B cell (primary cell): ENCODE data around the gene MORN4. TPM values are rescaled to one million over a fixed set of nuclear protein-coding genes. Genes with fewer than 3 reads are reported as not detected.
"Not testable (repeated sequence)": the region's sequence is repeated elsewhere in the genome, so short reads cannot be mapped to it uniquely, and the experiment has no call there.

Source experiments
- ATAC-seq: fragments of 200-7000 bp; cut with Tn5 transposase; one replicate; pipeline ENCODE4 v1.10.0; 2021; ENCODE audit warnings: low read depth, mild to moderate bottlenecking, moderate number of reproducible peaks, moderate library complexity
- CTCF ChIA-PET: fragments of 350-600 bp; sonication (Branson Sonifier 250); formaldehyde crosslinking; loops from one replicate; lab custom pipeline; 2021; ENCODE audit warnings: antibody characterized with exemption, inconsistent platforms; lab: Charles Lee
- POLR2A ChIA-PET: fragments of 350-600 bp; sonication (Branson Sonifier 250); formaldehyde crosslinking; loops from one replicate; lab custom pipeline; 2021; ENCODE audit warnings: antibody characterized with exemption; lab: Charles Lee
- DNase-seq: peaks from one replicate; pipeline ENCODE4 v3.0.0; 2013
- H2AFZ ChIP-seq: 2 replicates; pipeline ENCODE4 v1.6.1; 2012; ENCODE audit warnings: mild to moderate bottlenecking, low read depth, low read length; ENCODE audit not compliant: insufficient read depth, poor library complexity, severe bottlenecking
- H3K27ac ChIP-seq, 2 donors: 1 replicate in 1 of 2; 2 replicates in 1 of 2; pipeline ENCODE4 v1.5.1; 2012 to 2013; ENCODE audit warnings: low read length in 2 of 2, mild to moderate bottlenecking in 2 of 2, moderate library complexity in 1 of 2
- H3K27me3 ChIP-seq, 4 experiments: fragments of 200-600 bp in 1 of 4; sonication (generic) in 1 of 4; replicated peaks in 1 of 4; 1 replicate in 2 of 4; 2 replicates in 2 of 4; pipeline versions ENCODE4 v1.6.1 to v1.7.0; 2013 to 2016; ENCODE audit warnings: low read length in 3 of 4, mild to moderate bottlenecking in 2 of 4, mixed read lengths in 1 of 4, moderate library complexity in 1 of 4; ENCODE audit not compliant: insufficient read depth in 4 of 4, control insufficient read depth in 3 of 4; ENCODE audit errors: control extremely low read depth in 1 of 4
- H3K36me3 ChIP-seq, 2 experiments: replicated peaks in 1 of 2; 1 replicate in 1 of 2; 2 replicates in 1 of 2; pipeline versions ENCODE4 v1.6.1 to v1.7.1; 2013; ENCODE audit warnings: low read length in 1 of 2; ENCODE audit not compliant: insufficient read depth in 2 of 2, control insufficient read depth in 1 of 2; ENCODE audit errors: control extremely low read depth in 1 of 2, extremely low read depth in 1 of 2
- H3K4me1 ChIP-seq, 2 donors: fragments of 200-600 bp in 1 of 2; sonication (generic) in 1 of 2; 1 replicate in 1 of 2; 2 replicates in 1 of 2; pipeline versions ENCODE4 v1.5.1 to v1.6.1; 2013 to 2017; ENCODE audit warnings: low read length in 2 of 2; ENCODE audit not compliant: control insufficient read depth in 2 of 2, insufficient read depth in 2 of 2
- H3K4me2 ChIP-seq: replicated peaks from 2 replicates; pipeline ENCODE3; 2012; ENCODE audit warnings: mild to moderate bottlenecking, low read depth, low read length; ENCODE audit not compliant: poor library complexity, severe bottlenecking
- H3K4me3 ChIP-seq, 5 experiments: fragments of 200-600 bp in 1 of 5; sonication (generic) in 1 of 5; 1 replicate in 3 of 5; 2 replicates in 2 of 5; pipeline versions ENCODE4 v1.5.1 to v1.7.0; 2011 to 2016; ENCODE audit warnings: low read length in 4 of 5, mild to moderate bottlenecking in 4 of 5, low read depth in 2 of 5, control low read depth in 1 of 5, moderate library complexity in 1 of 5; ENCODE audit not compliant: insufficient read depth in 1 of 5; ENCODE audit errors: control extremely low read depth in 1 of 5, extremely low read depth in 1 of 5
- H3K79me2 ChIP-seq: fragments of 200-600 bp; sonication (generic); one replicate; pipeline ENCODE4 v1.6.0; 2016; ENCODE audit warnings: low read length; ENCODE audit not compliant: control insufficient read depth, insufficient read depth
- H3K9ac ChIP-seq: fragments of 200-600 bp; sonication (generic); 2 replicates; pipeline ENCODE4 v1.6.1; 2017; ENCODE audit warnings: mild to moderate bottlenecking, low read length, moderate library complexity
- H3K9me3 ChIP-seq, 3 donors: one replicate each; pipeline versions ENCODE4 v1.6.1 to v1.7.1; 2013; ENCODE audit warnings: low read length in 2 of 3; ENCODE audit not compliant: control insufficient read depth in 2 of 3, insufficient read depth in 1 of 3; ENCODE audit errors: control extremely low read depth in 1 of 3
- H4K20me1 ChIP-seq: 2 replicates; pipeline ENCODE4 v1.6.0; 2012; ENCODE audit warnings: mild to moderate bottlenecking, low read length; ENCODE audit not compliant: insufficient read depth, control insufficient read depth, poor library complexity, severe bottlenecking
- H3K27ac Mint-ChIP-seq: one replicate; pipeline ENCODE4 v1.8.0; 2021; ENCODE audit warnings: mixed read lengths
- H3K27me3 Mint-ChIP-seq: one replicate; pipeline ENCODE4 v1.8.0; 2021; ENCODE audit warnings: mixed read lengths
- H3K4me1 Mint-ChIP-seq: one replicate; pipeline ENCODE4 v1.8.0; 2021; ENCODE audit warnings: mixed read lengths
- H3K4me3 Mint-ChIP-seq: one replicate; pipeline ENCODE4 v1.8.0; 2021; ENCODE audit warnings: mixed read lengths
- H3K9me3 Mint-ChIP-seq: one replicate; pipeline ENCODE4 v1.8.0; 2022; ENCODE audit warnings: mixed read lengths; ENCODE audit not compliant: insufficient read depth
- EZH2 ChIP-seq: IDR thresholded peaks from 2 replicates; pipeline ENCODE4 v1.6.1; 2012; ENCODE audit warnings: borderline replicate concordance, low read depth, mild to moderate bottlenecking, moderate library complexity, low read length; ENCODE audit not compliant: insufficient read depth, poor library complexity, severe bottlenecking
- WGBS: methylation state at CpG from one replicate; pipeline ENCODE4 v1.1.5; 2013; ENCODE audit warnings: missing lambda C conversion rate; ENCODE audit not compliant: insufficient coverage; 5-methylcytosine and 5-hydroxymethylcytosine counted together
- intact Hi-C: fragments of 100-400 bp; cut with micrococcal nuclease; formaldehyde crosslinking; loops from one replicate; pipeline ENCODE4 v1.10.0; 2022
- polyA plus RNA-seq: library from polyadenylated mRNA; depleted of rRNA; stranded (reverse); fragments of >200 nt; gene quantifications from 2 replicates; pipeline ENCODE4 v1.2.3, GENCODE V29; 2012
- total RNA-seq, 2 donors: library from RNA; stranded (reverse); fragments of 120-200 nt in 1 of 2; gene quantifications; 1 replicate in 1 of 2; 2 replicates in 1 of 2; pipeline versions ENCODE4 v1.2.3 to v1.2.4, GENCODE V29; 2013 to 2022
- TF ChIP-seq, protein P1 (sequence below): fragments of 200-600 bp; IDR thresholded peaks from one replicate; pipeline ENCODE4 v1.8.0; 2022; ENCODE audit warnings: antibody characterized with exemption, mild to moderate bottlenecking

The MORN4 gene
- total and polyA plus RNA-seq, 2 donors (not counting 1 experiment from before 2014, with no cell fraction given): 1.5 to 2.8 TPM

DNA sequence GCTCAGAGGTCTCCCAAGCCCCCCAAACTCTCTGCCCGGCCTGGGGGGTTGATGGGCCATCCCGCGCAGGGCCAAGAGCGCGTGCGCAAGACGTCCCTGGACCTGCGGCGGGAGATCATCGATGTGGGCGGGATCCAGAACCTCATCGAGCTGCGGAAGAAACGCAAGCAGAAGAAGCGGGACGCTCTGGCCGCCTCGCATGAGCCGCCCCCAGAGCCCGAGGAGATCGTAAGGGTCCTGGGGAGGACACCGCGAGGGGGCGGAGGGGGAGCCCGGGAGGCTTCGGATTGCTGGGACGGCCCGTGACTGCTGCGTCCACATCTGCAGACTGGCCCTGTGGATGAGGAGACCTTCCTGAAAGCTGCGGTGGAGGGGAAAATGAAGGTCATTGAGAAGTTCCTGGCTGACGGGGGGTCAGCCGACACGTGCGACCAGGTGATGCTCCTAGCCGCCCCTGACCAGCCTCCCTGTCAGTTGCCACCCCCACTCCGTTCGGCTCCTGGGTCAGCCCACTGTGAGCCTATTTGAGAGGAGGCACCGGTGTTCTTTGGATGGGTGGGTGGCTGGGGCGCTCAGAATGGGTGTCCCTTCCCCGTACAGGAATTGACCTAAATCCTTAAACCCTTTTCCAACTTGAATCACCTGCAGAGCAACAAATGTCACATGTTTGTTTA lies 55.0 kb downstream of the MORN4 start:
- ATAC-seq: no peak
- Histone ChIP-seq H3K9me3 (no peaks in the 10 kb centered on the region), H3K9ac (no peak overlapping the region), H4K20me1 (no peaks in the 10 kb centered on the region), H2AFZ (no peak overlapping the region), H3K4me1 (no peaks in the 10 kb centered on the region), H3K79me2 (no peaks in the 10 kb centered on the region), H3K27ac (no peak overlapping the region), H3K27me3 (no peaks in the 10 kb centered on the region), H3K4me3 (no peak overlapping the region), H3K4me2 (no peak overlapping the region), H3K36me3 (no peaks in the 10 kb centered on the region)
- WGBS: 66% methylated on average over 34 of the region's 40 CpGs
- Mint-ChIP-seq H3K27ac (no peak overlapping the region), H3K4me1 (no peaks in the 10 kb centered on the region), H3K4me3 (no peak overlapping the region), H3K9me3 (no peaks in the 10 kb centered on the region), H3K27me3 (no peaks in the 10 kb centered on the region)
- ChIA-PET CTCF (no interaction called here), POLR2A (no interaction called here)
- TF ChIP-seq, protein P1, sequence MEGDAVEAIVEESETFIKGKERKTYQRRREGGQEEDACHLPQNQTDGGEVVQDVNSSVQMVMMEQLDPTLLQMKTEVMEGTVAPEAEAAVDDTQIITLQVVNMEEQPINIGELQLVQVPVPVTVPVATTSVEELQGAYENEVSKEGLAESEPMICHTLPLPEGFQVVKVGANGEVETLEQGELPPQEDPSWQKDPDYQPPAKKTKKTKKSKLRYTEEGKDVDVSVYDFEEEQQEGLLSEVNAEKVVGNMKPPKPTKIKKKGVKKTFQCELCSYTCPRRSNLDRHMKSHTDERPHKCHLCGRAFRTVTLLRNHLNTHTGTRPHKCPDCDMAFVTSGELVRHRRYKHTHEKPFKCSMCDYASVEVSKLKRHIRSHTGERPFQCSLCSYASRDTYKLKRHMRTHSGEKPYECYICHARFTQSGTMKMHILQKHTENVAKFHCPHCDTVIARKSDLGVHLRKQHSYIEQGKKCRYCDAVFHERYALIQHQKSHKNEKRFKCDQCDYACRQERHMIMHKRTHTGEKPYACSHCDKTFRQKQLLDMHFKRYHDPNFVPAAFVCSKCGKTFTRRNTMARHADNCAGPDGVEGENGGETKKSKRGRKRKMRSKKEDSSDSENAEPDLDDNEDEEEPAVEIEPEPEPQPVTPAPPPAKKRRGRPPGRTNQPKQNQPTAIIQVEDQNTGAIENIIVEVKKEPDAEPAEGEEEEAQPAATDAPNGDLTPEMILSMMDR: no peak
- no peak for TF ChIP-seq EZH2
- intact Hi-C loops: no loop called here
- no peak for DNase-seq

DNA sequence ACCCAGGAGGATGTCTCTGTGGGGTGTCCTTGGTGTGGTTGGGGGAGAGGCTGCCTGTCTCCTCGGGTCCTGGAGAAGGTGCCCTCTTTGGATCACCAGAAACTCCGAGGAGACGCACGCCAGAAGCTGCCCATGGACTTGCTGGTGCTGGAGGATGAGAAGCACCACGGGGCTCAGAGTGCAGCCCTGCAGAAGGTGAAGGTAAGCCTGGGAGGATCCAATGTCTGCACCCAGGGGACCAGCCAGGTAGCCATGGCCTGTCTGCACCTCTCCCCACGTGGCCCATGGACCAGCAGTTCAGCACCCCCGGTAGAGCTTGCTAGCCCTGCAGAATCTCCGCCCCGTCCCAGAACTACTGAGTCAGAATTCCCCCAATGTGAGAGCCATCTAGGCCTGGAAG lies 55.6 kb downstream of the MORN4 start:
- ChIA-PET CTCF (no interaction called here), POLR2A (no interaction called here)
- DNase-seq (no peak), ATAC-seq (no peak)
- H3K27me3 ChIP-seq: no peaks in the 10 kb centered on the region
- 71% methylated on average over 9 of the region's 9 CpGs for WGBS
- H3K9me3 ChIP-seq: no peaks in the 10 kb centered on the region
- no peak overlapping the region for H3K27ac ChIP-seq
- no peak for TF ChIP-seq EZH2
- TF ChIP-seq, protein P1: no peak
- Mint-ChIP-seq H3K9me3 (no peaks in the 10 kb centered on the region), H3K4me3 (no peak overlapping the region), H3K4me1 (no peaks in the 10 kb centered on the region), H3K27ac (no peak overlapping the region), H3K27me3 (no peaks in the 10 kb centered on the region)
- no peaks in the 10 kb centered on the region for H3K79me2 ChIP-seq
- H3K4me1 ChIP-seq: no peaks in the 10 kb centered on the region
- H3K4me3 ChIP-seq: no peak overlapping the region
- H2AFZ ChIP-seq: no peak overlapping the region
- no peaks in the 10 kb centered on the region for H4K20me1 ChIP-seq
- H3K36me3 ChIP-seq: no peaks in the 10 kb centered on the region
- no peak overlapping the region for H3K4me2 ChIP-seq
- no peak overlapping the region for H3K9ac ChIP-seq
- intact Hi-C loops: no loop called here

DNA sequence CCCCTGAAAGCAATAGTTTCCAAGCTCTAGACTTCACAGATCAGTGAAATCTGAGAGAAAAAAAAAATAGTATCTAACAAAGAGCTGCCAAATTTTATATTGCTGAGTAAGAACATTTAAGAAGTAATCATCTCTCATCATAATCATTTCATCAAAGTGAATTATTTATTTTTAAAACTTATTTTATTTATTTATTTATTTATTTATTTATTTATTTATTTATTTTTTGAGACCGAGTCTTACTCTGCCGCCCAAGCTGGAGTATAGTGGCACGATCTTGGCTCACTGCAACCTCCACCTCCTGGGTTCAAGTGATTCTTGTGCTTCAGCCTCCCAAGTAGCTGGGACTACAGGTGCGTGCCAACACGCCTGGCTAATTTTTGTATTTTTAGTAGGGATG lies 56.8 kb downstream of the MORN4 start:
- DNase-seq, H3K9me3 ChIP-seq, H2AFZ ChIP-seq, H3K9ac ChIP-seq, intact Hi-C loops, POLR2A ChIA-PET, H3K27ac ChIP-seq, H3K4me3 ChIP-seq, H3K27me3 ChIP-seq, H3K36me3 ChIP-seq, H3K4me1 Mint-ChIP-seq, H3K27me3 Mint-ChIP-seq, H3K4me3 Mint-ChIP-seq, H3K9me3 Mint-ChIP-seq, H3K79me2 ChIP-seq, H4K20me1 ChIP-seq, ATAC-seq, H3K4me1 ChIP-seq, H3K27ac Mint-ChIP-seq, H3K4me2 ChIP-seq: not testable (repeated sequence)
- 0% methylated on average over 1 of the region's 5 CpGs for WGBS
- CTCF ChIA-PET: interaction anchor here (0.9 kb wide), 1 partner anchor 22 kb away, joined by 3 read pairs; no protein-coding TSS in a partner anchor
